HG03565 (cell line): ENCODE results near the gene KLK11.

Source experiments
- ATAC-seq: cut with Tn5 transposase; IDR thresholded peaks from one replicate; pipeline ENCODE4 v1.9.1; 2021; ENCODE audit warnings: mild to moderate bottlenecking, moderate library complexity; ENCODE audit not compliant: unreplicated experiment

The KLK11 gene, protein sequence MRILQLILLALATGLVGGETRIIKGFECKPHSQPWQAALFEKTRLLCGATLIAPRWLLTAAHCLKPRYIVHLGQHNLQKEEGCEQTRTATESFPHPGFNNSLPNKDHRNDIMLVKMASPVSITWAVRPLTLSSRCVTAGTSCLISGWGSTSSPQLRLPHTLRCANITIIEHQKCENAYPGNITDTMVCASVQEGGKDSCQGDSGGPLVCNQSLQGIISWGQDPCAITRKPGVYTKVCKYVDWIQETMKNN

DNA sequence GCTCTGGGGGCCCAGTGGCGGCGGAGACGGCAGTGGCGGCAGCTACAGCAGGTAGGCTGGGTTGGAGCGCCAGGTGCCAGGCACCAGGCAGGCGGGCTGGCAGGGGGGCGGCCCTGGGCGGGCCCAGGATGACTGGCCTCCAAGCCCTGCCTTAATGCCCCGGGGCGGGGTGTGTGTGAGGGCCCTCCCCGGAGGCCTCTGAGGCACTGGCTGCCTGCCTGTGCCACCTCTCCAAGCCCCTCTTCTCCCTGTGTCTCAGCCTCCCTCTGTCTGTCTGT lies at the start of gene KLK11:
KLK11 (minus strand) TSS at position 63 of the 278 bp plus-strand sequence. CDS start 985 bp downstream, outside the sequence.
- ATAC-seq: no peak

DNA sequence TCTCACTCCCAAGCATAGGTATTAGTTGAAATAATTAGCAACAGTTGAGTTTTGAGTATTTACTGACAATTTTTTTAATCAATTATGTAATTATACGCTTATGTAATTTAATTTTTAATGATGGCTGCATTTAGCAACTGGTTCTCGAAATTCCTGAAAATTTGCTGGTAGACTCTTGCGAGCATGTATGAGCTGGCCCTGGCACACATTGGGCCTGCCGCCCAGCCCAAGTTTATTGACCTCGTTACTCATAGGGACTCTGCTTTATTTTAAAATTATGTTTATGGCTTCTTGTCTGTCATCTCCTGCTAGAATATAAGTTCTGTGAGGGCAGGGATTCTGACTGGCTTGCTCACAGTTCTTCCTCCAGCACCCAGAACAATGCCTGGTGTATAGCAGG lies 49.6 kb upstream of the KLK11 start:
- no peak for ATAC-seq

DNA sequence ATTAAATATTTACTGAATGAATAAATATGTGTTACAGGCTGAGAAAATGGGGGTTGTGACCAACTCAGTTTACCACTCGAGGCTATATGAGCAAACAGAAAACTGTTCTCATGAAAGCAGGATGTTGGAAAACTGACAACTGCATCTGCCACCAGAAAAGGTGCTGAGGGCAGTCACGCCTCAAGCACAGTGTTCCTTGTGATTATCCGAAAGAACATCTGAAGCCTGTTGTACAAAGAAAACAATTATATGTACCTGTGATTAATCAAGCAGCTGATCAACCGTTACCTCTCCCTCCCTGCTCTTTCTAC lies 44.6 kb upstream of the KLK11 start:
- no peak for ATAC-seq

DNA sequence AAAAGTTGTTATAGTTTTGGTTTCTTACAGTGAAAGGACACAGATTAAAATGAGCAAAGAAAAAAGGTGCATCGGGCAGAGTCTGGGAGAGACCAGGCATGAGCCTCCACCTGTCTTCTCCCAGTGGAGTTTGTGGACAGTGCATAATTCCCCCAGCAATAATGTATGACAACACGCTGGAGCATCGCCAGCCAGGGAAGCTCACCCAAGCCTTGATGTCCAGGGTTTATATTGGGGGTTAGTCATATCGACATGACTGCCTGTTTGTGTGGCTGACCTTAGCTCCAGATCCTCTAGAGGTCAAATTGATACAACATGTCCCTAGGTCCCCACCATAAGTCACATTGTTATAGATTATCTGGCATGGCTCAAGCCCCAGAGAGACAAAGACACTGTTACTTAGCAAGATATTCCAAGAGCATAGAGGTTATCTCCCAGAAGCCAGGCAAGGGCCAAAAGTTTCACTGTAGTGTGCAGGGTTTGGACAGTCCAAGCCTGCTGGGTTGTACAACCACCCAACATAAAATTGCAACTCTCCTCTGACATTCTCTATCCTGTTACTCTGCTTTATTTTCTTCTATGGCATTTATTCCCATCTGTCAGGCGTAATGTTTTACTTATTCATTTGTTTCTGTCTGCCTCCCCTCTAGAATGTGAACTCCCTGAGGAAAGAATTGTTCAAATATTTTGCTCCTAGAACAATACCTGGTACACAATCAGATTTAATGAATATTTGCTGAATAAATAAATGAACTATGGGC lies 44.1 kb upstream of the KLK11 start:
- ATAC-seq: no peak

DNA sequence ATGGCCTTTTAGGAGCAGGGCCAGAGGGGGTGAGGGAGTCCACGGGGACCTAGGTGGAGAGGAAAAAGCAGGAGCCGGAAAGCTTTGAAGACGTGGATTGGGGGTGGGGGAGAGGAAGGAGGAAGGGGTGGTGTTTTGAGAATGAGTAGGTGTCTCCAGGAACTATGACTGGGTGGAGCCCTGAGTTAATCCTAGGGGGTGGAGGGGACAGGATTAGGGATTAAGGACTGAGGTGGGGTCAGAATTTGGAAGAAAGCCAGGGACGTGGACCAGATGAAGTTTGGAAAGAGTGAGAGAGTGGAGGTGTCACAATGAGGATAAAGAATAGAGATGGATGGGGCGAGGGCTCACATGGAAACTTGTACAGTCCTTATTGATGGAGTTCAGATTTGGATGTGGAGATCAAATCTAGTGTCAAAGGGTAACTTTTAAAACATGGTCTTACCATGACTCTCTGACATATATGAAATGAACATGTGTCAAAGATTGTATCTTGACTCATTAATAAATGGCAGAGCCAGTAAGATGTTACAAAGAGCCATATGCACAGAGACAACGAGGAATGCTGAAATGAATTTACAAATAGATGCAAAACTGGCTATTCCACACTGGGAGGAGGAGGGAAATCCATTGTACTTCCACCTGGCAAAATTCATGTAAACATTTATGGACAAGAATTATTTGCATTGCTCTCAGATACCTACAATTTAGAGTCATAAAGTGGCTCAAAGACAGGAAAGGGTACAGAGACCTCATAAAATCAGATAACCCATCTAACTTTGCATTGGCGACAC lies 40.2 kb upstream of the KLK11 start:
- ATAC-seq: no peak

DNA sequence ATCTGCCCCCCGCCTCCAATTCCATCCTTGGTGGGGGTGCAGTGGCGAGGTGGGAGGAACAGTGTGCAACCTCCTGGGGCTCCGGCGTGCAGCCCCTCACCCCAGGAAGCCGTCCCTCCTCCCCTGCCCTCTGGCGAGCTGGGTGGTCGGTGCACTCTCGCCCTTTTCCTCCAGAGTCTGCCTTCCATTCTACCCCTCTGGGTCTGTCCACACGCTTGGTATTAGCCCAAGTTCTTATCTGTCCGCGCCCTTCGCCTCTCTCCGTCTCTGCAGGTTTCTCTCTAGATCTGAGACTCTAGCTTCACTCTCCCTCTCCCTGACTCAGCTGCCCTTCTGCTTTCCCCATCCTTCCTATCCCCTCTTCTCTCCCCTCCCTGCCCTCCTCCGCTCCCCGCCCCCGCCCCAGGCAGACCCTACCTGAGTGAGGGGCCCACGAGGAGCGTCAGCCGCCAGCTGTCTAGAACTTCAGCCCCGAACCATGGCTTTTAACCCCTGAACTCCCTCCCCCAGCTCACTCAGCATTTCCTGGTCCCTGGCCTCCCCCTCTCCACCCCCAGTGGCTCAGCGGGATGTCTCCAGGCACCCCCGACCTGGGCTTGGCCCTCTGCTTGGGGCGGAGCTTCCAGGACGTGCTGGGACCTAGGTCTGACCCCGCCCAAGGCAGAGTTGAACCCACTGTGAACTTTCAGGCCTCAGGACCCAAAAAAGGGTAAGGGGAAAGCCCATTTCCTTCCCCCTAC lies 39.0 kb upstream of the KLK11 start:
- no peak for ATAC-seq

DNA sequence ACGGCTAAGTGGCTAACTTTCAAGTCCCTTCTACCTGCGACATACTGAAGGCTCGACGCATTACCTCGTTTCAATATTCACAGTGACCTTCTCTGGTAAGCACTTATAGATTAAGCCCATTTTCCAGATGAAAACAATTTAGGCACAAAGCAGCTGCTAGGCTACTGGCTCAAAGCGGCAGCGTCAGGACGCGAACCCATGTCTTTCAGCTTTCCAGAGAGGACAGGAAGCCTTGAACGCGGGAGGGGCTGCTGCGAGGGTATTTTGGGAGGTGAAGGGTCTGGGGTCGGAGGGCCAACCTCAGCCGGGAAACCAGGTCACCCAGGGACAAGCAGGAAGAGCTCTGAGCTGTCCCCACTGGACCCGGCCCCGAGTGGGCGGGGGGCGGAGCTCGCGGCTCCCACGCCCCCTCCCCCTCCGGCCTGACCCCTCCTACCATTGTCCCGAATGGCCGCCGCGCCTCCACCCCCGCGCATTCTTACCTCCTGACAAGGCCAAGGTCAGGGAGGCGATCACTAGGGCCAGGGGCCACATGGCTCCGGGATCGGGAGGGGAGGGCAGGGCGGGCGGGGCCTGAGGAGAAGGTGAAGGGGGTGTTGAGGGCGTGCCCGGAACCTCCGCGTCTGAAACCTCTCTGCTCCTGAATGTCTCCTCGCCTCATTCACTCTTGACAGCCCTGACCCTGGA lies 38.3 kb upstream of the KLK11 start, which contains the start of gene KLK13:
KLK13 (minus strand) TSS at position 559 of the 687 bp plus-strand sequence; CDS start at position 534, 25 bp downstream.
- ATAC-seq: no peak

DNA sequence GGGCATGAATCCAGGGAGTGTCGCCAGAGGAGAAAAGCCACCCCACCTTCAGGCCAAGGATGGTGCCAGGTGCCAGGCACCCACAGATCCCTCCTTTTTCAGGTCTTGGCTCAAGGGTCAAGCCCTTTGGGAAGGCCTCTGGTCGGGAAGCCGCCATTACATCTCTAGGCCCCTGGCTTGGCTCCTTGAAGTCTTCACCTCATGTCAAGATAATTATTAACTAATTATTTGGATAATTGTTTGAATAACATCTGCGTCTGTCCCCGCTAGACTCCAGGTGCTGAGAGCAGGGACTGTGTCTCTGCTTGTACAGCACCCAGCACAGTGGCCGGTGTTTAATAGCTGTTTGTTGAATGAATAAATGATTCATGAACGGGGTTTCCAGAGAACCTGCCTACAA lies 37.2 kb upstream of the KLK11 start:
- no peak for ATAC-seq

DNA sequence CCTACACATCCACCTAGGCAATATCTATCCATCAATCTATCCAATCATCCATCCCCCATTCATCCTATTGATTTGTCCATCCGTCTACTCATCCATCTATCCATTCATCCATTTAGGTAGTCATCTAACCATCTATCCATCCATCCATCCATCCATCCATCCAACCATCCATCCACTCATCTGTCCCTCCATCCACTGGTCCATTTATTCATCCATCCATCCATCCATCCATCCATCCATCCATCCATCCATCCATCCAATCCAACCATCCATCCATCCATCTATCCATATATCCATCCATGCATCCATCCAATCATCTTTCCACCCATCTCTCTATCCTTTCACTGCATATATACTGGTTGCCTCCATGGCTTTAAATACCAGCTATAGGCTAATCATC lies 34.6 kb upstream of the KLK11 start:
- ATAC-seq: no peak

DNA sequence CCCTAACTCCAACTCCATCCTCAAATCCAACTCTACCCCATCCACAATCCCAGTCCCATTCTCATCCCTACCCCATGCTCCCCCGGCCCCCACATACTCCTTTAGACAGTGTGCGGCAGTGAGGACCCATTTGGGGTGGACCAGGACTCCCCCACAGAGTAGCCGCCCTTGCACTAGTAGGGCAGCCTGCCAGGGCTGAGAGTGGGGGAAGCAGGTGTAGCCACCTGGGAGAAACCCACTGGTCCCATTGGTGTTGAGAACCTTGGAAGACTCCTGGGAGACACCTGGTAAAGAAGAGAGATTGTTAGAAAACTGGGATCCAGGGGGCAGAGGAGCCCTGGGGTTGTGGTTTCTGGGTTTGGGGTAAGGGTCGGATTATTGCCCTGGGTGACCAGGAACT lies 33.9 kb upstream of the KLK11 start:
- ATAC-seq: no peak

DNA sequence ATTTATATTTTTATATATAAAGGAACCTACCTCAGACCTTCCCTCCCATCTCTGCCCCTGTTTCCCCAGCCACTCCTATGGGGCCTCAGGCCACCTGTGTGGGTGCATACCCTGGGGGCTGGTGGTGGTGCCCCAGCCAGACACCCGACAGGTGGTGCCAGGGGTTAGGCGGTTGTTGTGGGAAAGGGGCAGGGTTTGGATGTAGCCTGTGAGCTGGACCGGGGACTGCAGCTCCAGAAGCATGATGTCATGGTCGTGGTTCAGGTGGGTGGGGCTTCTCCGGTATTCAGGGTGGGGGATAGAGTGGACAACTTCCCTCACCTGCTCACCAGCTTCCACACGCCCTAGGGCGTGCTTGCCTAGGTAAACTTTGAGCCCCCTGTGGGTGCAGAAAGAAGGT lies 33.3 kb upstream of the KLK11 start:
- ATAC-seq: no peak

DNA sequence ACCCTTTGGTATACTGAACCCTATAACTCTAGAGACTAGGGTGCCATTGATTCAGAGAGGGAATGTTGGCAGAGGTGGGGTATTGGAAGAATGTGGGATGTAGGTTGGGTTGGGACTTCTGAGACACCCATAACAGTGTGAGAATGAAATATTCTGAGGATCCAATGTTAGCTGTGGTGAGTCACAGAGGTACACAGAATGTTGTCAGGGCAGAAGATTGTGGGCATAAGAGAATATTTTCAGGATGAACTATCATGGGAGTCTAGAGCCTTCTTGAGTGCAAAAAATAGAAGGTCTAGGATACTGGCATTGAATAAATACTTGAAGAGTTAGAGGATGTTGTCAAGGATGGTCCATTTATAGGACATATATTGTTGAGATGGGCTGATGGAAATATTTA lies 29.4 kb upstream of the KLK11 start:
- no peak for ATAC-seq

DNA sequence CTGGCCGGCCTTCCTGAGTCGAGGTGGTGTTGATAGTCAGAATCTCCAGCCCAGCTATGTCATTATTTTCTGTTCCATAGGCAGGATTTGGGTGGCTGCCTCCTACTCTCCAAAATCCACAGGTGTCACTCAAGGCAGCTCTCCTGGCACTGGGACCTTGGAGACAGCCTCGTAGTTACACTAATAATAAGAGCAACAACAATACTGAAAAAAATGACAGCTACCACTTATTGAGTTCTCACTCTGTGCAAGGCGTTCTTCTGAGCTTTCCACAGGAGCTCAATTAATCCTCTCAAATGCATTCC lies 20.6 kb upstream of the KLK11 start:
- no peak for ATAC-seq

DNA sequence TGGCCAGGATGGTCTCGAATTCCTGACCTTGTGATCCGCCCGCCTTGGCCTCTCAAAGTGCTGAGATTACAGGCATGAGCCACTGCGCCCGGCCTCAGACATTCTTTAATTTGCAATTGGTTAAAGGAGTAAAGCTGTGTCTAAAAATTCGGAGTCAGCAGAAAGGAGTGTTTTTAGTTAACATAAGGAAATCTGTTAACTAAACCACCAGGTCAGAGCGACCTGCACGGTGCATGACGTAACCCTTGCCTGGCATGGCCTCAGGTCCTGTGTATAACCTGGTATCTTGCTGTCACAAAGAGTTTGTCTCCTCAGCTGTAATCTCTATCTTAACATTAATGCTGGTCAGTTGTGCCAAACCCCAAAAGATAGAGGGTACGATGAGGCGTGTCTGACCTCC lies 17.9 kb upstream of the KLK11 start:
- no peak for ATAC-seq

DNA sequence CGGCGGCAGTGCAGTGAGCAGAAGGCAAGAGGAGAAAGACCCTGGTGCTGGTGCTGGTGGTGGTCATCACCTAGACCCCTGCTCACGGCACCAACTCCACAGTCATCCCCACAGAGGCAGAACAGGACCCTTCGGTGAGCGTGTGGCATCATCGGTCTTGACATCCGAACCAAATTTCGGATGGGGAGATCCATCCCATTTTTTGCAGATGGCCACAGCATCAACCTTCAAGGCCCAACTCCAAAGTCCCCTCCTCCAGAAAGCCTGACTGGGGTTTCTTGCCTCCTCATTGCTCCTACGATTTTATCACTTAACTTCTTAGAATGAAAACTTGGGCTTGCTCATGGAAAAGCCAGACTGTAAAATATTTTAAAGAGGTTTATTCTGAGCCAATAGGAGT lies 17.1 kb upstream of the KLK11 start:
- no peak for ATAC-seq

DNA sequence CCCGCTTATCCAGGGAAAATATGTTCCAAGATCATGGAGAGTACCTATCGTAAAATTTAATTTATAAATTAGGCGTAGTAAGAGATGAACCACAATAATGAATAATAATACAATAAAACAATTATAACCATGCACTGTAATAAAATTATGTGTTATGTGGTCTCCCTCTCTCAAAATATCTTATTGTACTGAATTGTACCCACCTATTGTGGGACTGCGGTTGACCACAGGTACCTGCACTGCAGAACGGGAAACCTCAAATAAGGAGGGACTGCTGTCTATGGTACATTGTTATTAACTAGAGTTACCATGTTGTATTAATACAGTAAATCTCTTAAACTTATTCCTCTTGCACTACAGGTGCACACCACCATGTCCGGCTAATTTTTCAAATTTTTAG lies 13.7 kb upstream of the KLK11 start:
- no peak for ATAC-seq

DNA sequence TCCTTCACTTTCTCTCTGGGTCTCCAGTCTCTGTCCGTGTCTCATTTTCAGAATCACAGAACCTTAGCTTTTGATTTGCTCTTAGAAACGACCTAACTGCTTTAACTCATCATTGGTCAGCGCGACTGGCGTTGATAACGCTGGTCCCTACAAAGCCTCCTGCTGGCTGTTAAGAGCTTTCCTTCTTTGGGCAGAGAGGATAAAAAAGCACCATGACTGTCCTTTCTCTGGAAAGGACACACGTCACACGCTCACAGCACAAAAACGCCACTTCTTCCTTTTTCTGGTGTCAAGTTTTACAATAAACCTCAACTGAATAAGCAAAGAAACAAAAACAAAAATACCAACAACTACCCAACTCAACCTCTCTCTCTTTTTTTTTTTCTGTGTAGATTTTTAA lies 10.1 kb upstream of the KLK11 start:
- no peak for ATAC-seq

DNA sequence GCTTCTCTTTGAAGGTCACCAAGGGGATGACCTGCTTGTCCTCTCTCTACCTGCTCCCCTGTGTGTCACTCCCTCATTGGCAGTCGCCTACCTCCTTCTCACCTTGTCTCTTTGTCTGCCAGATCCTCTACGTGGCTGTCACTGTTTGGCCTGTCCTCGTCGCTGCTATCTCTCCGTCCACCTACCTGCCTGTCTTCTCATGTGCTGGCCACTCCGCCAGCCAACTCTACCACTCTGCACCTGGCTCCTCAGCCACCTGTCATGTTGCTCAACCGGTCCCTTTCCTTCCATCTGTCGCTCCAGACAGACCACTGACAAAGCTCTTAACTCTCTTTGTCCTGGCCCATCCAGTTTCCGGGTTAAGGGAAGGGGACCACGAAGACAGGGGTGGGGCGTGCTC lies 8.3 kb upstream of the KLK11 start, which contains the start of gene KLK12:
KLK12 (minus strand) TSS at position 299 of the 400 bp plus-strand sequence. CDS start 381 bp downstream, outside the sequence.
- no peak for ATAC-seq

DNA sequence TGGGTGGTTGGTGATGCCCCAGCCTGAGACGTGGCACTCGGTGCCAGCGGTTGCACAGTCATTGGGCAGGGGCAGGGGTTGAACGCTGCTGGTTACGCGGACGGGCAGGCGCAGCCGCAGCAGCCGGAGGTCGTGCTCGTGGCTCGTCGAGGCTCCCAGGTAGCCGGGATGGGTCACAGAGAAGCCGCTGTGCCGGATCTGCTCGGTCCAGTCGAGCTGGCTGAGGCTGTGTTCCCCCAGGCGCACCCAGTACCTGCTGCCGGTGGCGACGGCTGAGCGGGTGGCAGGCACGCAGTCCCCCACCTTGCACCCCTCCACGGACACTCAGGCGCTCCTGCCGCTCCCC lies 5.4 kb upstream of the KLK11 start:
- ATAC-seq: no peak

DNA sequence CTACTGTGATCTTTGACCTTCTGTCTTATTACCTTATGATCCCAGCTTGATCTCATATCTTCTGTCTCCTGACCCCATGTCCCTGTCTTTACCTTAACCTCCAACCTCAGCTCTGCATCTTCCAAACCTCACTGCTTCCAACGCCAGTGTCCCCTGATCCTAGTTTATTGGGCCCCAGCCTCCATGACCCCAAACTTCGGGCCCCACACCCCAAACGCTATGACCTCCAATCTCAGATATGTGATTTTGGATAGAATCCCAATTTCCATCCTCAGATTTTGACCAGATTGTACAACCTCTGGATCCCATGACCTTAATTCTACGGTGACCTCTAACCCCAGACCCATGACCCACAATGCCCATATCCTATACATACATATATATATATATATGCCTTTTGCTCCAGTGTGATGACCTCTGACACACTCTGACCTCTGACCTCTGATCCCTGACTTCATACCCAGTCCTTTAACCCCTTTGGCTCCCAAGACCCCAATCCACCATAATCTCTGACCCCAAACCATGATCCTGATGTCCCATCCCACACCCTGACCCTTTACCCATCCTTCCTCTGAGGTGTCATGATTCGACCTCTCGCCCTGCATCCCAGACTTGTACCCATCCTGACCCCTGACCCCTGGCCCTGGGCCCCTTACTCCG lies 4.9 kb upstream of the KLK11 start:
- ATAC-seq: no peak

DNA sequence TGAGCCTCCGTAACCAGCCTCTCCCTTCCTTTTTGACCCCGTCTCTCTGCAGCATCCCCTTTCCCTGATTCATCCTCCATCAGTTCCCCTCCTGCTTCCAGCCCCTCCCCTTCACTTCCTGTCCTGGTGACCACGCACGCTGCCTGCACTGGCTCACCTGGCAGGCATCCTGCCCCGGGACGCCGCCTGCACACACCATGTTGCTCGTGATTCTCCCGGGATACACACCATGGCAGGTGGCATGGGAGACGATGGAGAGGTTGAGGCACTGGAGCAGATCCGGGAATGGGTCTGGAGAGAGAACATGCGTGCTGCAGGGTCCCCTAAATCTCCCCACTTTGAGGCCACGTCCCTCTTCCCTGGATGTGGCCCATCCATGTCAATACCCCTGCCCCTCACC lies 4.2 kb upstream of the KLK11 start:
- ATAC-seq: no peak
